Measurements from ENCODE around the gene MTPN.

GRCh38 chr7:136020556-136020955 is 43.4 kb upstream of the MTPN start:
- TF ChIP-seq EZH2 (IDR thresholded peaks at IDR 0.05) (no peak), CTCF (IDR thresholded peaks at IDR 0.05) (no peak)

Measured in neural progenitor cell (in vitro differentiated cells).